ENCODE results near the gene CLIP1.

Gene CLIP1

GRCh38 chr12:122392411-122392810, 30.1 kb downstream of the CLIP1 start:
- TF ChIP-seq CTCF (IDR thresholded peaks at IDR 0.05; ENCODE audit: low read depth, low read length, missing control alignments): no peak
- Histone ChIP-seq H3K4me3 (ENCODE audit: low read depth, low read length) (no peak overlapping the region), H3K36me3 (replicated peaks) (no peaks in the 10 kb centered on the region), H3K27me3 (replicated peaks) (no peaks in the 10 kb centered on the region), H3K27ac (no peak overlapping the region)
- DNase-seq: no peak
- in situ Hi-C loops (cut with HindIII; ENCODE audit: low pct_ligation_motif_present, low sequenced_read_pairs): loop anchor here (10.0 kb wide), 1 partner anchor 82 kb away; no protein-coding TSS in a partner anchor

- Histone ChIP-seq H3K4me3 (ENCODE audit: low read depth, low read length) (no peak overlapping the region), H3K36me3 (replicated peaks) (no peaks in the 10 kb centered on the region), H3K27ac (no peak overlapping the region), H3K27me3 (replicated peaks) (no peaks in the 10 kb centered on the region)
- in situ Hi-C loops (cut with HindIII; ENCODE audit: low pct_ligation_motif_present, low sequenced_read_pairs): loop anchor here (10.0 kb wide), 1 partner anchor 85 kb away; no protein-coding TSS in a partner anchor
- no peak for DNase-seq
- no peak for TF ChIP-seq CTCF (IDR thresholded peaks at IDR 0.05; ENCODE audit: low read depth, low read length, missing control alignments)
Observed at GRCh38 chr12:122389677-122390076, 32.8 kb downstream of the CLIP1 start.

- in situ Hi-C loops (cut with HindIII; ENCODE audit: low pct_ligation_motif_present, low sequenced_read_pairs): no loop called here
- Histone ChIP-seq H3K36me3 (replicated peaks) (no peaks in the 10 kb centered on the region), H3K27ac (no peak overlapping the region), H3K4me3 (ENCODE audit: low read depth, low read length) (no peak overlapping the region), H3K27me3 (replicated peaks) (no peaks in the 10 kb centered on the region)
- no peak for DNase-seq
- no peak for TF ChIP-seq CTCF (IDR thresholded peaks at IDR 0.05; ENCODE audit: low read depth, low read length, missing control alignments)
Observed at GRCh38 chr12:122387887-122388286, 34.6 kb downstream of the CLIP1 start.

GRCh38 chr12:122385171-122386016, 37.1 kb downstream of the CLIP1 start:
- in situ Hi-C loops (cut with HindIII; ENCODE audit: low pct_ligation_motif_present, low sequenced_read_pairs): no loop called here
- H3K27ac ChIP-seq: no peak overlapping the region
- H3K4me3 ChIP-seq (ENCODE audit: low read depth, low read length): no peak overlapping the region
- no peak for DNase-seq
- H3K36me3 ChIP-seq (replicated peaks): peaks cover 2% of the 10 kb centered on the region
- no peaks in the 10 kb centered on the region for H3K27me3 ChIP-seq (replicated peaks)
- TF ChIP-seq CTCF (IDR thresholded peaks at IDR 0.05; ENCODE audit: low read depth, low read length, missing control alignments): no peak

- peaks cover 11% of the 10 kb centered on the region for H3K36me3 ChIP-seq (replicated peaks)
- no peak overlapping the region for H3K4me3 ChIP-seq (ENCODE audit: low read depth, low read length)
- DNase-seq: no peak
- in situ Hi-C loops (cut with HindIII; ENCODE audit: low pct_ligation_motif_present, low sequenced_read_pairs): no loop called here
- H3K27ac ChIP-seq: no peak overlapping the region
- no peak for TF ChIP-seq CTCF (IDR thresholded peaks at IDR 0.05; ENCODE audit: low read depth, low read length, missing control alignments)
- no peaks in the 10 kb centered on the region for H3K27me3 ChIP-seq (replicated peaks)
Observed at GRCh38 chr12:122382919-122383350, 39.5 kb downstream of the CLIP1 start.
